ENCODE data around the gene PRKCD. TPM values are rescaled to one million over a fixed set of nuclear protein-coding genes. Genes with fewer than 3 reads are reported as not detected.

Gene PRKCD
- total RNA-seq, 1 donor from 2014 or later = 17.1 TPM

DNA sequence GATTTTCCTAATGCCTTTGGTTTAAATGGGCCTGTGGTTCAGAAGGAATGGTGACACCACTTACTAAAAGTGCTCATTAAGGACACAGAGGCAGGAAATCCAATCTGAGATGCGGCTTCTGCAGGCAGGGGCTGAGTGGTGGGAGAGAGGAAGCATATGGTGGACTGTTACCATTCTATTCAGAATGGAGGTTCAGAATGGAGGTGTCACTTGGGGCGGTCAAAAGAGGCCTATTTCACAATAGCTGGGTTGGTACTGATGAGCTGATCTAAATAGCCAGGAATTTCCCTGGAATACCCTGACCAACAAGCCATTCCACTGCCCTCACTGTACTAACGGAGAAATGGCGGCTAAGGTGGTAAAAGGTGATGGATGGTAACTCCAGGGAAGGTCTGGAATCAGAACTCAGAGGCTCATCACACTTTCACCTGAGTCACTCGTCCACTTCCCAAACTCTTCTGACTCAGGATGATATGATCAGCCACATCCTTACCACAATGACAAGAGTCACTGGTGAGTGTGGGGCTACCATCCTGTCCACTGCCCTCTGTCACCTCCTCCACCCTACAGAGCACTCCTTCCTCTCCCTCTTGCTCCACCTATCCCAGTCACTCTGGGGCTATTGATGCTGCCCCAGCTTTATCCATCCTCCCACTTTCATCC is 46.5 kb upstream of the PRKCD start:
- Mint-ChIP-seq H3K4me3 (ENCODE audit: unreplicated experiment) (no peak overlapping the region), H3K9me3 (ENCODE audit: low read depth) (no peaks in the 10 kb centered on the region), H3K27ac (ENCODE audit: unreplicated experiment) (no peak overlapping the region), H3K27me3 (ENCODE audit: low read depth) (no peaks in the 10 kb centered on the region), H3K36me3 (ENCODE audit: low read depth) (peaks cover 10% of the 10 kb centered on the region), H3K4me1 (ENCODE audit: low read depth) (peaks cover 3% of the 10 kb centered on the region)
- DNase-seq (ENCODE audit: low spot score) = no peak
- TF ChIP-seq, protein P1, sequence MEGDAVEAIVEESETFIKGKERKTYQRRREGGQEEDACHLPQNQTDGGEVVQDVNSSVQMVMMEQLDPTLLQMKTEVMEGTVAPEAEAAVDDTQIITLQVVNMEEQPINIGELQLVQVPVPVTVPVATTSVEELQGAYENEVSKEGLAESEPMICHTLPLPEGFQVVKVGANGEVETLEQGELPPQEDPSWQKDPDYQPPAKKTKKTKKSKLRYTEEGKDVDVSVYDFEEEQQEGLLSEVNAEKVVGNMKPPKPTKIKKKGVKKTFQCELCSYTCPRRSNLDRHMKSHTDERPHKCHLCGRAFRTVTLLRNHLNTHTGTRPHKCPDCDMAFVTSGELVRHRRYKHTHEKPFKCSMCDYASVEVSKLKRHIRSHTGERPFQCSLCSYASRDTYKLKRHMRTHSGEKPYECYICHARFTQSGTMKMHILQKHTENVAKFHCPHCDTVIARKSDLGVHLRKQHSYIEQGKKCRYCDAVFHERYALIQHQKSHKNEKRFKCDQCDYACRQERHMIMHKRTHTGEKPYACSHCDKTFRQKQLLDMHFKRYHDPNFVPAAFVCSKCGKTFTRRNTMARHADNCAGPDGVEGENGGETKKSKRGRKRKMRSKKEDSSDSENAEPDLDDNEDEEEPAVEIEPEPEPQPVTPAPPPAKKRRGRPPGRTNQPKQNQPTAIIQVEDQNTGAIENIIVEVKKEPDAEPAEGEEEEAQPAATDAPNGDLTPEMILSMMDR (IDR thresholded peaks at IDR 0.05) = no peak

DNA sequence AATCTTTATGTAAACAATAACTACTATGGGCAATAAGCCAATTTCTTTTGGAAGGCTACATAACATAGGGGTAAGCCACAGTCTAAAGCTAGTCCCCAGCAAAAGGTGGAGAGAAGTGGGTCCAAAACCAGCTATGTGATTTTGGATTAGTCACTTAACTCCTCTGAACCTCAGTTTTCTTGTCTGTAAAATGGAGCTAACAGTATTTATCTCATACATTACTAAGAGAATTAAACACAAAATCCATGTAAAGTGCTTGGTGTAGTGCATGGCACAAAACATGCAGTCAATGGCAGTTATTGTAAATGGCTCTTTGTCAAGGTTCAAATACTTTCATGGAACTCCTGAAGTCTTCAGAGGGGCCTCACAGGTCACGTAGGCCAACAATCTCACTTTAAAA is 44.1 kb upstream of the PRKCD start:
- no peak overlapping the region for H3K4me3 Mint-ChIP-seq (ENCODE audit: unreplicated experiment)
- no peak overlapping the region for H3K27ac Mint-ChIP-seq (ENCODE audit: unreplicated experiment)
- no peak for DNase-seq (ENCODE audit: low spot score)
- H3K36me3 Mint-ChIP-seq (ENCODE audit: low read depth) = peaks cover 8% of the 10 kb centered on the region
- TF ChIP-seq, protein P1 (IDR thresholded peaks at IDR 0.05) = no peak
- H3K4me1 Mint-ChIP-seq (ENCODE audit: low read depth) = no peaks in the 10 kb centered on the region
- no peaks in the 10 kb centered on the region for H3K9me3 Mint-ChIP-seq (ENCODE audit: low read depth)
- H3K27me3 Mint-ChIP-seq (ENCODE audit: low read depth) = no peaks in the 10 kb centered on the region

DNA sequence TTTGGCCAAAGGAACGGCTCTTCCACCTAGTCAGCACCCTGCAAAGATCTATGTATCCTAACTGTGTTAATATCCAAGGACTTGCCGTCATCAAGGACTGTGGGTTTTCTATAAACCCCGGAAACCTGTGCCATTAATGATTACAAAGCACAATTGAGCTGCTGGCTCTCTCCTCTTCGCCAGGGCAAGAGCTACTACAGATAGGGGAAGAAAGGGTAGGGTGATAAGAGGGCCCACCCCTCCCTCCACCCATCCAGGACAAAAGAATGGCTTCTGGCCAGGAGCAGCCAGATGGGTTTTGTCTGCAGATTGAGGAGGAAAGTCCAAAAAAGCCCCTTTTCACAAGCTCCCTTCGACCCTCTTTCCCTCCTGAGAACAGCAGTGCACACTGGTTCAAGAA is 40.7 kb upstream of the PRKCD start:
- H3K4me3 Mint-ChIP-seq (ENCODE audit: unreplicated experiment) = no peak overlapping the region
- TF ChIP-seq, protein P1 (IDR thresholded peaks at IDR 0.05) = no peak
- no peak overlapping the region for H3K27ac Mint-ChIP-seq (ENCODE audit: unreplicated experiment)
- peaks cover 25% of the 10 kb centered on the region for H3K36me3 Mint-ChIP-seq (ENCODE audit: low read depth)
- no peaks in the 10 kb centered on the region for H3K9me3 Mint-ChIP-seq (ENCODE audit: low read depth)
- DNase-seq (ENCODE audit: low spot score) = no peak
- no peaks in the 10 kb centered on the region for H3K4me1 Mint-ChIP-seq (ENCODE audit: low read depth)
- no peaks in the 10 kb centered on the region for H3K27me3 Mint-ChIP-seq (ENCODE audit: low read depth)

DNA sequence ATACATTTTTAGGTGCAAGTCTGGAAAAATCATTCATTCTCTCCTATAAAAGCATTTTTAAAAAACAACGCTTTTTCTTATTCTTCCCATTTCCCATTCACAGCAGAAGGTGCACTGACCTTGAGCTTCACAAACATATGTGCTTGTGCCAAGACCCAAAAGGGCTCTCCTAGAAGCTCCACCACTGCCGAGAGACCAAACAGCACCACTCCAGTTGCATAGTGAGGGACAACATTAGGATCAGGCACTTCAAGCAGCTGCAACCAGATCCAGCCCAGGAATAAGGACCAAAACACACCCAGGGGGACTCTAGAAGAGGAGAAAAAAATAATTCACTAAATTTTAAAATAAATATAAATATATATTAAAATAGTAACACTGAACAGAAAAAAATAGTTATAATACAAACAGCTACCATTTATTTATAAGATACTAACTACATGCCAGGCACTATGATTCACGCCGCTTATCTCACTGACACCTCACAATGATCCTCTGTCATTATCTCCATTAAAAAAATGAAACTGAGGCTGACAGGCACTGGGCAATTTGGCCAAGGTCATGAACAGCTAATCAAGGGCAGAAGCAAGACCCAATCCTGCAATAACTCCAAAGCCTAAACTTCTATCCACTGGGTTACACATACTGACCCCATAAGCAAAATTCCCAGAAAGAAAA is 38.6 kb upstream of the PRKCD start:
- Mint-ChIP-seq H3K9me3 (ENCODE audit: low read depth) (no peaks in the 10 kb centered on the region), H3K36me3 (ENCODE audit: low read depth) (peaks cover 25% of the 10 kb centered on the region), H3K27me3 (ENCODE audit: low read depth) (no peaks in the 10 kb centered on the region), H3K4me3 (ENCODE audit: unreplicated experiment) (no peak overlapping the region), H3K4me1 (ENCODE audit: low read depth) (no peaks in the 10 kb centered on the region), H3K27ac (ENCODE audit: unreplicated experiment) (no peak overlapping the region)
- DNase-seq (ENCODE audit: low spot score) = no peak
- TF ChIP-seq, protein P1 (IDR thresholded peaks at IDR 0.05) = no peak

DNA sequence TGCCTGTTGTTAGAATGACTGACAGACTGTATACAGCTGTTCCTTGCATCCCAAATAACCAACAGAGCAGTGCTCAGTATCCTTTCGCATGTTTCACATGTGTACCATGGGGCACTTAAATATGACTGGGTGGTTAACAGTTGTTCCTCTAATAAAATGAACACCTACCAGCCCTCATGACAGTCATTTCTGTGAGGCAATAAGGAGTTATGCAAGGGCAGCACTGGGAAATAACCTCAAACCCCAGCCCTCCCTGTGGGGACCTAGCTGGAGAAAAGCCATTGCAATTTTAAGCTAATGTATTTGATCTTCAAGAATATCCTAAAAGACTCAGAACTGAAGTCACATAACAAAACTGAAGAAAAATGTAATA is 38.1 kb upstream of the PRKCD start:
- no peak overlapping the region for H3K4me3 Mint-ChIP-seq (ENCODE audit: unreplicated experiment)
- TF ChIP-seq, protein P1 (IDR thresholded peaks at IDR 0.05) = no peak
- peaks cover 25% of the 10 kb centered on the region for H3K36me3 Mint-ChIP-seq (ENCODE audit: low read depth)
- no peaks in the 10 kb centered on the region for H3K27me3 Mint-ChIP-seq (ENCODE audit: low read depth)
- no peaks in the 10 kb centered on the region for H3K9me3 Mint-ChIP-seq (ENCODE audit: low read depth)
- no peak overlapping the region for H3K27ac Mint-ChIP-seq (ENCODE audit: unreplicated experiment)
- DNase-seq (ENCODE audit: low spot score) = no peak
- H3K4me1 Mint-ChIP-seq (ENCODE audit: low read depth) = no peaks in the 10 kb centered on the region

All from chondrocyte (in vitro differentiated cells).